ENCODE measurements around the gene OR10A3.

GRCh38 chr11:7974668-7975067 is 33.2 kb upstream of the OR10A3 start:
- TF ChIP-seq, protein P1, sequence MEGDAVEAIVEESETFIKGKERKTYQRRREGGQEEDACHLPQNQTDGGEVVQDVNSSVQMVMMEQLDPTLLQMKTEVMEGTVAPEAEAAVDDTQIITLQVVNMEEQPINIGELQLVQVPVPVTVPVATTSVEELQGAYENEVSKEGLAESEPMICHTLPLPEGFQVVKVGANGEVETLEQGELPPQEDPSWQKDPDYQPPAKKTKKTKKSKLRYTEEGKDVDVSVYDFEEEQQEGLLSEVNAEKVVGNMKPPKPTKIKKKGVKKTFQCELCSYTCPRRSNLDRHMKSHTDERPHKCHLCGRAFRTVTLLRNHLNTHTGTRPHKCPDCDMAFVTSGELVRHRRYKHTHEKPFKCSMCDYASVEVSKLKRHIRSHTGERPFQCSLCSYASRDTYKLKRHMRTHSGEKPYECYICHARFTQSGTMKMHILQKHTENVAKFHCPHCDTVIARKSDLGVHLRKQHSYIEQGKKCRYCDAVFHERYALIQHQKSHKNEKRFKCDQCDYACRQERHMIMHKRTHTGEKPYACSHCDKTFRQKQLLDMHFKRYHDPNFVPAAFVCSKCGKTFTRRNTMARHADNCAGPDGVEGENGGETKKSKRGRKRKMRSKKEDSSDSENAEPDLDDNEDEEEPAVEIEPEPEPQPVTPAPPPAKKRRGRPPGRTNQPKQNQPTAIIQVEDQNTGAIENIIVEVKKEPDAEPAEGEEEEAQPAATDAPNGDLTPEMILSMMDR (conservative IDR thresholded peaks at IDR 0.05; ENCODE audit: low read depth in 2 of 2) = no peak
- TF ChIP-seq POLR2AphosphoS5 (IDR thresholded peaks at IDR 0.05; ENCODE audit: low read depth) = no peak
- TF ChIP-seq EZH2 (IDR thresholded peaks at IDR 0.05; ENCODE audit: low read depth, unreplicated experiment) = no peak
- TF ChIP-seq, protein P2, sequence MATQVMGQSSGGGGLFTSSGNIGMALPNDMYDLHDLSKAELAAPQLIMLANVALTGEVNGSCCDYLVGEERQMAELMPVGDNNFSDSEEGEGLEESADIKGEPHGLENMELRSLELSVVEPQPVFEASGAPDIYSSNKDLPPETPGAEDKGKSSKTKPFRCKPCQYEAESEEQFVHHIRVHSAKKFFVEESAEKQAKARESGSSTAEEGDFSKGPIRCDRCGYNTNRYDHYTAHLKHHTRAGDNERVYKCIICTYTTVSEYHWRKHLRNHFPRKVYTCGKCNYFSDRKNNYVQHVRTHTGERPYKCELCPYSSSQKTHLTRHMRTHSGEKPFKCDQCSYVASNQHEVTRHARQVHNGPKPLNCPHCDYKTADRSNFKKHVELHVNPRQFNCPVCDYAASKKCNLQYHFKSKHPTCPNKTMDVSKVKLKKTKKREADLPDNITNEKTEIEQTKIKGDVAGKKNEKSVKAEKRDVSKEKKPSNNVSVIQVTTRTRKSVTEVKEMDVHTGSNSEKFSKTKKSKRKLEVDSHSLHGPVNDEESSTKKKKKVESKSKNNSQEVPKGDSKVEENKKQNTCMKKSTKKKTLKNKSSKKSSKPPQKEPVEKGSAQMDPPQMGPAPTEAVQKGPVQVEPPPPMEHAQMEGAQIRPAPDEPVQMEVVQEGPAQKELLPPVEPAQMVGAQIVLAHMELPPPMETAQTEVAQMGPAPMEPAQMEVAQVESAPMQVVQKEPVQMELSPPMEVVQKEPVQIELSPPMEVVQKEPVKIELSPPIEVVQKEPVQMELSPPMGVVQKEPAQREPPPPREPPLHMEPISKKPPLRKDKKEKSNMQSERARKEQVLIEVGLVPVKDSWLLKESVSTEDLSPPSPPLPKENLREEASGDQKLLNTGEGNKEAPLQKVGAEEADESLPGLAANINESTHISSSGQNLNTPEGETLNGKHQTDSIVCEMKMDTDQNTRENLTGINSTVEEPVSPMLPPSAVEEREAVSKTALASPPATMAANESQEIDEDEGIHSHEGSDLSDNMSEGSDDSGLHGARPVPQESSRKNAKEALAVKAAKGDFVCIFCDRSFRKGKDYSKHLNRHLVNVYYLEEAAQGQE (IDR thresholded peaks at IDR 0.05; ENCODE audit: unreplicated experiment) = no peak
- TF ChIP-seq NANOG (IDR thresholded peaks at IDR 0.05; ENCODE audit: borderline replicate concordance) = no peak
- no peak for TF ChIP-seq EZH2phosphoT487 (IDR thresholded peaks at IDR 0.05; ENCODE audit: unreplicated experiment)
- no peak for TF ChIP-seq ZNF114 (CRISPR knock-in tag; IDR thresholded peaks at IDR 0.05)
- TF ChIP-seq ZNF331 (CRISPR knock-in tag; IDR thresholded peaks at IDR 0.05; ENCODE audit: low read depth) = no peak
